HEK293 (cell line): ENCODE measurements around the gene SMPD3.

Experiments used
- CTCF ChIA-PET: fragments of 350-600 bp; formaldehyde crosslinking; extraction: SDS; loops from one replicate; lab custom pipeline; 2021; ENCODE audit warnings: antibody characterized with exemption; lab: Yijun Ruan, JAX
- POLR2A ChIA-PET: fragments of 300-600 bp; formaldehyde crosslinking; extraction: SDS; loops from one replicate; lab custom pipeline; 2020; ENCODE audit warnings: antibody characterized with exemption, inconsistent platforms; lab: Yijun Ruan, JAX
- H3K27ac ChIP-seq: fragments of 200-500 bp; sonication (Bioruptor generic); 2 replicates; pipeline ENCODE4 v1.5.1; 2014; ENCODE audit warnings: low read depth, low read length, control low read depth, inconsistent platforms; ENCODE audit errors: extremely low read depth
- H3K36me3 ChIP-seq, 2 experiments: fragments of 200-500 bp in 1 of 2; sonication (Bioruptor generic) in 1 of 2; 1 replicate in 1 of 2; 2 replicates in 1 of 2; pipeline ENCODE4 v1.5.1; 2014 to 2017; ENCODE audit warnings: inconsistent platforms in 2 of 2, low read length in 2 of 2; ENCODE audit not compliant: control insufficient read depth in 2 of 2, insufficient read depth in 1 of 2
- H3K4me1 ChIP-seq: fragments of 200-500 bp; sonication (Bioruptor generic); 2 replicates; pipeline ENCODE4 v1.5.1; 2014; ENCODE audit warnings: mild to moderate bottlenecking, low read length, inconsistent platforms; ENCODE audit not compliant: control insufficient read depth, insufficient read depth
- H3K4me3 ChIP-seq: 2 replicates; pipeline ENCODE4 v1.5.1; 2011; ENCODE audit warnings: low read depth, mild to moderate bottlenecking, control low read depth, low read length, moderate library complexity
- H3K9me3 ChIP-seq: fragments of 200-500 bp; sonication (Bioruptor generic); 2 replicates; pipeline ENCODE4 v1.5.1; 2014; ENCODE audit warnings: low read depth, low read length, inconsistent platforms; ENCODE audit not compliant: control insufficient read depth, insufficient read depth
- FEZF1 ChIP-seq: fragments of 450-650 bp; formaldehyde crosslinking; IDR thresholded peaks from 2 replicates; pipeline ENCODE4 v1.5.1; 2016; ENCODE audit warnings: missing biosample characterization, missing genetic modification characterization
- GLIS1 ChIP-seq: fragments of 450-650 bp; formaldehyde crosslinking; IDR thresholded peaks from 2 replicates; pipeline ENCODE4 v1.5.1; 2016; ENCODE audit warnings: missing biosample characterization, missing genetic modification characterization
- GLIS2 ChIP-seq: fragments of 450-650 bp; formaldehyde crosslinking; IDR thresholded peaks from 2 replicates; pipeline ENCODE4 v1.5.1; 2016; ENCODE audit warnings: missing biosample characterization, missing genetic modification characterization
- KLF10 ChIP-seq: fragments of 450-650 bp; IDR thresholded peaks from 2 replicates; pipeline ENCODE4 v1.5.1; 2018; ENCODE audit warnings: missing biosample characterization, mild to moderate bottlenecking, missing genetic modification characterization
- KLF7 ChIP-seq: fragments of 450-650 bp; formaldehyde crosslinking; IDR thresholded peaks from 2 replicates; pipeline ENCODE4 v1.5.1; 2016; ENCODE audit warnings: missing biosample characterization, missing genetic modification characterization, borderline replicate concordance
- KLF8 ChIP-seq: fragments of 450-650 bp; formaldehyde crosslinking; IDR thresholded peaks from 2 replicates; pipeline ENCODE4 v1.5.1; 2016; ENCODE audit warnings: missing biosample characterization, missing genetic modification characterization
- SP2 ChIP-seq: fragments of 450-650 bp; formaldehyde crosslinking; IDR thresholded peaks from 2 replicates; pipeline ENCODE4 v1.5.1; 2016; ENCODE audit warnings: missing biosample characterization, missing genetic modification characterization
- SP3 ChIP-seq: fragments of 450-650 bp; formaldehyde crosslinking; IDR thresholded peaks from 2 replicates; pipeline ENCODE4 v1.5.1; 2016; ENCODE audit warnings: missing biosample characterization, missing genetic modification characterization
- TSHZ1 ChIP-seq: fragments of 450-650 bp; formaldehyde crosslinking; IDR thresholded peaks from 2 replicates; pipeline ENCODE4 v1.5.1; 2016; ENCODE audit warnings: missing biosample characterization, missing genetic modification characterization, borderline replicate concordance
- ZFP69B ChIP-seq: fragments of 450-650 bp; formaldehyde crosslinking; IDR thresholded peaks from 2 replicates; pipeline ENCODE4 v1.5.1; 2016; ENCODE audit warnings: missing biosample characterization, missing genetic modification characterization
- ZNF169 ChIP-seq: fragments of 450-650 bp; formaldehyde crosslinking; IDR thresholded peaks from 2 replicates; pipeline ENCODE4 v1.5.1; 2016; ENCODE audit warnings: missing biosample characterization, missing genetic modification characterization
- ZNF174 ChIP-seq: fragments of 450-650 bp; formaldehyde crosslinking; IDR thresholded peaks from 2 replicates; pipeline ENCODE4 v1.5.0; 2017; ENCODE audit warnings: missing biosample characterization, mild to moderate bottlenecking, missing genetic modification characterization
- ZNF214 ChIP-seq: fragments of 450-650 bp; formaldehyde crosslinking; IDR thresholded peaks from 2 replicates; pipeline ENCODE4 v1.5.1; 2017; ENCODE audit warnings: missing biosample characterization, mild to moderate bottlenecking, missing genetic modification characterization, borderline replicate concordance
- ZNF221 ChIP-seq: fragments of 450-650 bp; formaldehyde crosslinking; IDR thresholded peaks from 2 replicates; pipeline ENCODE4 v1.5.1; 2017; ENCODE audit warnings: missing biosample characterization, missing genetic modification characterization, borderline replicate concordance
- ZNF341 ChIP-seq: fragments of 450-650 bp; formaldehyde crosslinking; IDR thresholded peaks from 2 replicates; pipeline ENCODE4; 2016; ENCODE audit warnings: low read depth, missing biosample characterization, missing genetic modification characterization
- ZNF350 ChIP-seq: fragments of 450-650 bp; formaldehyde crosslinking; IDR thresholded peaks from 2 replicates; pipeline ENCODE4 v1.5.0; 2017; ENCODE audit warnings: missing biosample characterization, mild to moderate bottlenecking, missing genetic modification characterization
- ZNF530 ChIP-seq: fragments of 450-650 bp; formaldehyde crosslinking; IDR thresholded peaks from 2 replicates; pipeline ENCODE4 v1.5.1; 2016; ENCODE audit warnings: low read depth, missing biosample characterization, missing genetic modification characterization
- ZNF549 ChIP-seq: fragments of 450-650 bp; IDR thresholded peaks from 2 replicates; pipeline ENCODE4 v1.5.1; 2018; ENCODE audit warnings: missing biosample characterization, missing genetic modification characterization, mild to moderate bottlenecking, inconsistent platforms, moderate library complexity
- ZNF560 ChIP-seq: fragments of 450-650 bp; formaldehyde crosslinking; IDR thresholded peaks from 2 replicates; pipeline ENCODE4 v1.5.1; 2017; ENCODE audit warnings: missing biosample characterization, missing genetic modification characterization, borderline replicate concordance
- ZNF596 ChIP-seq: fragments of 450-650 bp; IDR thresholded peaks from 2 replicates; pipeline ENCODE4 v1.5.0; 2018; ENCODE audit warnings: missing biosample characterization, mild to moderate bottlenecking, missing genetic modification characterization, moderate library complexity
- ZNF621 ChIP-seq: fragments of 450-650 bp; formaldehyde crosslinking; IDR thresholded peaks from 2 replicates; pipeline ENCODE4 v1.5.1; 2017; ENCODE audit warnings: missing biosample characterization, missing genetic modification characterization
- ZNF660 ChIP-seq: fragments of 450-650 bp; IDR thresholded peaks from 2 replicates; pipeline ENCODE4 v1.5.1; 2018; ENCODE audit warnings: missing biosample characterization, mild to moderate bottlenecking, missing genetic modification characterization
- ZNF707 ChIP-seq: fragments of 450-650 bp; formaldehyde crosslinking; IDR thresholded peaks from 2 replicates; pipeline ENCODE4 v1.5.1; 2016; ENCODE audit warnings: missing biosample characterization, missing genetic modification characterization
- ZNF747 ChIP-seq: fragments of 450-650 bp; formaldehyde crosslinking; IDR thresholded peaks from 2 replicates; pipeline ENCODE4 v1.5.1; 2016; ENCODE audit warnings: missing biosample characterization, missing genetic modification characterization
- ZNF776 ChIP-seq: fragments of 450-650 bp; formaldehyde crosslinking; IDR thresholded peaks from 2 replicates; pipeline ENCODE4 v1.5.0; 2017; ENCODE audit warnings: missing biosample characterization, missing genetic modification characterization, borderline replicate concordance
- ZNF792 ChIP-seq: fragments of 450-650 bp; formaldehyde crosslinking; IDR thresholded peaks from 2 replicates; pipeline ENCODE4 v1.5.1; 2016; ENCODE audit warnings: missing biosample characterization, missing genetic modification characterization
- ZNF843 ChIP-seq: fragments of 450-650 bp; formaldehyde crosslinking; IDR thresholded peaks from 2 replicates; pipeline ENCODE4 v1.5.1; 2016; ENCODE audit warnings: missing biosample characterization, missing genetic modification characterization
- ZSCAN30 ChIP-seq: fragments of 450-650 bp; IDR thresholded peaks from 2 replicates; pipeline ENCODE4 v1.5.1; 2018; ENCODE audit warnings: missing biosample characterization, mild to moderate bottlenecking, missing genetic modification characterization, moderate library complexity

The SMPD3 gene

GRCh38 chr16:68381363-68381724 lies 67.0 kb downstream of the SMPD3 start:
- POLR2A ChIA-PET = interaction anchor here (0.5 to 1.1 kb wide), 2 partner anchors 19 to 21 kb away, joined by 3 read pairs; no protein-coding TSS in a partner anchor
- TF ChIP-seq ZNF221 (no peak), KLF8 (tag by site-specific recombination) (no peak), ZNF621 (tag by site-specific recombination) (no peak), ZNF169 (tag by site-specific recombination) (no peak)
- Histone ChIP-seq H3K9me3 (no peaks in the 10 kb centered on the region), H3K4me1 (no peaks in the 10 kb centered on the region), H3K36me3 (no peaks in the 10 kb centered on the region), H3K27ac (no peak overlapping the region), H3K4me3 (no peak overlapping the region)
- CTCF ChIA-PET = interaction anchor here (0.6 to 1.3 kb wide), 4 partner anchors 12 to 127 kb away, joined by 3 to 4 read pairs (median 4); no protein-coding TSS in a partner anchor

DNA sequence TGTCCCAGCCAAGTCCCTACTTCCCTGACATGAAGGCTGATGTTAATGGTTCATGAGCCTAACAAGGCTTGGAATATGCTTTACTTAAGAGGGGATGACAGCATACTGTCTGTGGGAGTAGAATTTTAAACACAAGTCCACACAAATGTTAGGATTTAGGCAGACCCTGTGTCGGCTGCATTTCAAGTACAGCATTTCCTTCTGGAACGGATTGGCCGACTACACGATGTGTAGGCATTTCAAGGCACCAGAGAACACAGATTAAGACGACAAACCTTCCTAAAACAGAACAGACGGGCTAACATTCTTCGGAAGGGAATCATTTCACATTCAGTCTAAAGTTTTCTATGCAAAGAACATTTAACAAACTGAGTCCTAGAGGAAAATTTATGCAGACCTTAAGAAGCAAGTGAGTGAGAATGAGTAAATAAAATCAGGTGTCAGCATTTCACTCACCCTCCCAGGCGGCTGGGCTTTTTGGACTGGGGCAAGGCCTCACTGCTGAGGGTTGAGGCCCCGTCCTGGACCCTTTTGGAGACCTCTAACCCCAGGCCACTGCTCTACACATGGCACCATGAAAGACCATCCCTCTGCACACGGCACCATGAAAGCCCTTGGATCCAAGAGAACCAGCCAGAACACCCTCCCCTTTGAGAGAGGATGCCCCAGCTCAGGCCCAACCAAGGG lies 67.5 kb downstream of the SMPD3 start:
- no peak for TF ChIP-seq ZSCAN30
- TF ChIP-seq KLF10 (tag by site-specific recombination) = no peak
- TF ChIP-seq ZNF174 (tag by site-specific recombination) = no peak
- TF ChIP-seq SP3 (tag by site-specific recombination) = no peak
- TF ChIP-seq ZNF707 (tag by site-specific recombination) = no peak
- TF ChIP-seq TSHZ1 (tag by site-specific recombination) = no peak
- no peak for TF ChIP-seq ZNF843
- no peak for TF ChIP-seq ZNF214 (tag by site-specific recombination)
- TF ChIP-seq ZNF747 (tag by site-specific recombination) = no peak
- TF ChIP-seq ZNF350 (tag by site-specific recombination) = no peak
- TF ChIP-seq ZFP69B (tag by site-specific recombination) = no peak
- TF ChIP-seq ZNF549 (tag by site-specific recombination) = no peak
- TF ChIP-seq ZNF776 (tag by site-specific recombination) = no peak
- ChIA-PET POLR2A (interaction anchor here (0.5 kb wide), 1 partner anchor 21 kb away, joined by 3 read pairs; no protein-coding TSS in a partner anchor), CTCF (interaction anchor here (0.6 kb wide), 1 partner anchor 128 kb away, joined by 3 read pairs; no protein-coding TSS in a partner anchor)
- Histone ChIP-seq H3K4me1 (no peaks in the 10 kb centered on the region), H3K9me3 (no peaks in the 10 kb centered on the region), H3K36me3 (no peaks in the 10 kb centered on the region), H3K27ac (no peak overlapping the region), H3K4me3 (no peak overlapping the region)

DNA sequence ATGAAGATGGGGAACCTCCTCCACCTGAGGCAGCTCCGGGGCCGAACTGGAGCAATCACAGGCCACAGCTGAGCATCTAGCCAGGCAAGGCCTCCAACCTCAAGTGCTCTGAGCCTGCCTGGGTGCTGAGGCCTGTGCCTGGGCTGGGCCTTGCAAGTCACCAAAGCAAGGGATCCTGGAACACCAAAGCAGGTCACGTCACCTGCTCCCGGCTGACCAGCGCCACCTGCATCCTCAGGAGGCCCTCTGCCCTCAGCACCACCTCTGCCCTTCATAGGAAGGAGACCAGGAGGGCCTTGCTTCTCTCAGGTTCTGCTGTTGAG lies 68.0 kb downstream of the SMPD3 start:
- H3K4me3 ChIP-seq = no peak overlapping the region
- CTCF ChIA-PET = no interaction called here
- POLR2A ChIA-PET = no interaction called here
- H3K9me3 ChIP-seq = no peaks in the 10 kb centered on the region
- no peak overlapping the region for H3K27ac ChIP-seq
- H3K4me1 ChIP-seq = no peaks in the 10 kb centered on the region
- H3K36me3 ChIP-seq = no peaks in the 10 kb centered on the region
- TF ChIP-seq GLIS2 (tag by site-specific recombination) (no peak), SP2 (no peak), ZNF596 (tag by site-specific recombination) (no peak), ZNF530 (no peak), ZFP69B (tag by site-specific recombination) (no peak), ZNF792 (tag by site-specific recombination) (no peak), GLIS1 (no peak), ZNF549 (tag by site-specific recombination) (no peak), ZNF560 (tag by site-specific recombination) (no peak), FEZF1 (tag by site-specific recombination) (no peak), KLF7 (tag by site-specific recombination) (no peak), ZNF341 (no peak), KLF8 (tag by site-specific recombination) (no peak), ZNF660 (tag by site-specific recombination) (no peak), ZSCAN30 (no peak)
